GM23338 (cell line): ENCODE results near the gene ME3.

ENCODE experiments used
- CTCF ChIP-seq, 2 experiments: fragments of 200-600 bp in 1 of 2; sonication (generic) in 1 of 2; conservative IDR thresholded peaks; 2 replicates each; pipeline versions ENCODE4 v1.5.1 to v1.6.1; 2016 to 2017; ENCODE audit warnings: antibody characterized with exemption in 2 of 2, low read depth in 2 of 2, mild to moderate bottlenecking in 2 of 2, moderate library complexity in 1 of 2
- EZH2 ChIP-seq: fragments of 200-600 bp; sonication (generic); IDR thresholded peaks from one replicate; pipeline ENCODE4 v1.8.0; 2017; ENCODE audit warnings: antibody characterized with exemption, mild to moderate bottlenecking, low read depth; ENCODE audit not compliant: unreplicated experiment
- POLR2AphosphoS5 ChIP-seq: IDR thresholded peaks from 2 replicates; pipeline ENCODE4 v1.6.1; 2016; ENCODE audit warnings: antibody characterized with exemption, low read depth
- REST ChIP-seq: IDR thresholded peaks from one replicate; pipeline ENCODE4 v1.6.1; 2018; ENCODE audit warnings: antibody characterized with exemption; ENCODE audit not compliant: unreplicated experiment

GRCh38 chr11:86660088-86660487 lies 12.3 kb downstream of the ME3 start:
- no peak for TF ChIP-seq EZH2
- TF ChIP-seq CTCF (conservative IDR thresholded peaks at IDR 0.05; ENCODE audit: low read depth in 2 of 2): no peak
- TF ChIP-seq POLR2AphosphoS5: no peak
- no peak for TF ChIP-seq REST
